Dedifferentiated amniotic fluid mesenchymal stem cell (primary cell): ENCODE data around the gene NUMB.
"Not testable (repeated sequence)": the region's sequence is repeated elsewhere in the genome, so short reads cannot be mapped to it uniquely, and the experiment has no call there.

Experiments
- DNase-seq: peaks from one replicate; pipeline ENCODE4 v3.0.0-alpha.2; 2016; ENCODE audit errors: extremely low spot score

Gene NUMB

DNA sequence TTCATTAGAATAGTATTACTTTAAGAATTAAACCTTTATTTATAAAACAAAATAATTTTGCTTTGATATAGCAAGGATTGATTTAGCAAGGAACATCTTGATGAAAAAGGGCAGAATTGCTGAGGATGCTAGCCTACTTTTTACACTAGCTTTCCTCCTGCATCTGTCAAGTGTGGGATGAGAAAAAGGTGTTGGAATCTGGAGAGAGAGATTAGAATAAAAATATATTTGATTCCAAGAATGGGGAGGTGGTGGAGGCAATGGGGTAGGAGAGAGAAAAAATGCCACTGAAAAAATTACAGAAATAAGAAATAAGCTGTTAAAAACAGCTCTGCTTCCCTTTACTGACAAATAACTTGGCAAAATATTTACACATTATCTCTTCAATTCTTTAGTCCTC is 98.9 kb downstream of the NUMB start:
- DNase-seq: no peak

DNA sequence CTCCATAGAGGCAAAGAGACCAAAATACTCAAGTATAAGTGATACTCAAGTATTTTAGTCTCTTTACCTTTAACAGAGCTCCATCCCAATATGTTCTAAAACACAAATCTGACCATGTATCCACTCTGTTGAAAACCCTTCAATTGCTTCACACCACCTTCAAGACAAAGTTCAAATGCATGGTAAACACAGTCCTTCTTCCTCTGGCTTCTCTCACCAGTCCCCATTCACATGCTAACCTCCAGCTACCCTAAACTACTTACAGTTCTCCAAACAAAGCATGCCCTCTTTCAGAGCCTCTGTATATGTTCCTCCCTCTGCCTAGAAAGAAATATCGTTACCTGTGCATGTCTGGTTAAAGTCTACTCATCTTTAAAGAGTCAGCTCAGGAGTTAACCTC is 100.2 kb downstream of the NUMB start:
- no peak for DNase-seq

DNA sequence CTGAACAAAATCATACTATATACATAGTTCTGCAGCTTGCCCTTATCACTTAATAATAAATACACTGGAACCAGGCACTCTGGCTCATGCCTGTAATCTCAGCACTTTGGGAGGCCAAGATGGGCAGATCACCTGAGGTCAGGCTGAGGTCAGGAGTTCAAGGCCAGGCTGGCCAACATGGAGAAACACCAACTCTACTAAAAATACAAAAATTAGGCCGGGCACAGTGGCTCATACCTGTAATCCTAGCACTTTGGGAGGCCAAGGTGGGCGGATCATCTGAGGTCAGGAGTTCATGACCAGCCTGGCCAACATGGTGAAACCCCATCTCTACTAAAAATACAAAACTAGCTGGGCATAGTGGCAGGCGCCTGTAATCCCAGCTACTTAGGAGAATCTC is 109.3 kb downstream of the NUMB start:
- not testable (repeated sequence) for DNase-seq

DNA sequence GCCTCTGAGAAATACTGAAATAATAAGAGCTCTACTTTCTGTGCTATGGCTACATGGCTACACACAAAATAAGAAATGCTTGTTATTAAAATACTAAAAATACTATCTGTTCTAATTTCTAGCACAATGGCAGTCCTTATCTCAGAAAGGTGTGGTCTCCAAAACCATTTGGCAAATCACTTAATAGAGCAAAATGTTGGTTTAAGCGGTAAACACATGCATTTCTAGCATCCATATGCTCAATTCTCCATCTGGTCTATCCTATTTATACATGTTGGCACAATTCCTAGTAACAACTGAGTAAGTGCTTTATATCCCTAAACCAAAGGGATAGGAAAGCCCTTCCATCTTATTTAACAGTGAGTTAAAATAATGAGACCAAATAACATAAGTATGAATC is 114.0 kb downstream of the NUMB start:
- no peak for DNase-seq

DNA sequence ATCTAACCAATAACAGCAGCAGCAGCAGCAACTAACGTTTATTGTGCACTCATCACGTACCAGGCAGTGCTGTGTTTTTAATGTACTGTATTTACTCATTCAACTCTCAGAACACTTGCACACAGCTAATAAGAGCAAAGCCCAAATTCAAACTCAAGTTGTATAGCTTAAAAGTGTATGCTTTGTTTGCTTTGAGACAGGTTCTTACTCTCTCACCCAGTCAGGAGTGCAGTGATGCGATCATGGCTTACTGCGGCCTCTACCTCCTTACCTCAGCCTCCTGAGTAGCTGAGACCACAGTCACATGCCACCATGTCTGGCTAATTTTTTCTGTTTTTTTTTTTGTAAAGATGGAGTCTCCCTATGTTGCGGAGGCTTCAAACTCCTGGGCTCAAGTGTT is 115.7 kb downstream of the NUMB start:
- no peak for DNase-seq

DNA sequence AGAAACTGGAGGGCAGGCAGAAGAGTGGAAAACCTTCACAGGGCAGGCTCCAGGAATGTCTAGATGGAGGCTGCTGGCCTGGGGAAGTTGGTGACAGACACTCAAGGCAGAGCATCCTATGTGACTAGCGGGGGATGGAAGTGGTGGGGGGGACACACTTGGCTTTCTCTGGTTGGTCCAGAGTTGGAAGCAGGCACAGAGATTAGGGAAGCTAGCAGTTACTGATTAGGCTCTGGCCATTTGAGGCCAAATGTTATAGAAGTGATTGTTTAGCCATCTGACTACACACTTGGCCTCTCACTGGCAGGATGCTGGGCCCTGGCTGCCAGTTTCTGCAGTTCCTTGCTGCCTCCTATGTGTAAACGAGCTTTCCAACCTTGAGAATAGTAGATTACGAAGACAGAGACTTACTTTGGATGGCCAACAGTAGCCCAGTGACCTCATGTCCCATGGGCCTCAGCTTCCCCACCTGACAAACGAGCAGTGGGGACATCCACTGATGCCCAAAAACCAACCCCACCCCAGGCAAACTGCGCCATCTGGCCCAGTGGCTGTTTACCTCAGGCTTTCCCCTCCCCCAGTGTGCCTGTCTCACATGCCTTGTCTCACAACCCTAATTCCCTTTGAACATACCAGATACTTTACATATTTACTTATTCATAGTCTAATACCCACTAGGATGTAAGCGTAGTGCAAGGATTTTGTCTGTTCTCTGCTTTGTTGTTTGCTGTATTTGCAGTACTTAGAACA is 118.3 kb downstream of the NUMB start:
- no peak for DNase-seq

DNA sequence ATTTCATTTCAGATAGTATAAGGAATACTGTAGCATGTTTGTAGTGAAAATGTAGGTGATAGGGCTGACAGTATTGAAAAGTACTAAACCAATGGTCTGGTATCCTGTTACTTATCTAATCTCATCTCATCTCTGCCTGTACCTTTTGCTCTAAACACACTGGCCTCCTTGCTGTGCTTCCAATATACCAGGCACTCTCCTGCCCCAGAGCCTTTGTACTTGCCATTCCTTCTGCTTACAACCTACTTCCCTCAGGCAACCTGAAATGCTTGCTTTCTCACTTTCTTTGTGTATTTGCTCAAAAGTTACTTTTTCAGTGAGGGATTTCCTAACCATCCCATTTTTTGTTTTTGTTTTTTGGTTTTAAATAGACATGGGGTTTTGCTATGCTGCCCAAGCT is 119.1 kb downstream of the NUMB start:
- DNase-seq: no peak

DNA sequence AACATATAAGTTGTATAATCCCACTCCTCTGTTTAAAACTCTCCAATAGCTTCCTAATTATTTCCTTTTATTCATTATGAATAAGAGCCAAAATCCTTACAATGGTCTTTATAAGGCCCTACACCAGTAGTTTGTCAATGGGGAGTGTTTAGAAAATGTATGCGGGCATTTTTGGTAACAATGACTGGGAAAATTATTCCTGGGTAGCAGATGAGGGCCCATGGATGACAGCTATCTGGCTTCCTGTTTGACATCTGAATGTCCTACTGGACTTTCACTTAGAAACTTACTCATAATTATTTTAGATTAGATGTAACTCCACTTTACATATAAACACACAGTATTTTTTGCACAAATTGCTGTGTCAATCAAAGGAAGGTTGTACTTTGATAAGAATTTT is 119.8 kb downstream of the NUMB start:
- DNase-seq: no peak

DNA sequence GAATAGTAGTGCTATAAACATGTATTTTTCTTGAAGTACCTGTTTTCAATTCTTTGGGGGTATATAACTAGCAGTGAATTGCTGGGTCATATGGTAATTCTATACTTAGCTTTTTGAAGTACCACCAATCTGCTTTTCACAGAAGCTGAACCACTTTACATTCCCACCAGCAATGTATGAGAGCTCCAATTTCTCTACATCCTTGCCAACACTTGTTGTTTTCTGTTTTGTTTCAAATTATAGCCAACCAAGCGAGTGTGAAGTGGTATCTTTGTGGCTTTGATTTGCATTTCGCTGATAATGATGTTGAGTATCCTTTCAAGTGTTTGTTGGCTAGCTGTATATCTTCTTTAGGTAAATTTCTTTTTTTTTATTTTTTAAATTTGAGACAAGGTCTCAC is 125.3 kb downstream of the NUMB start:
- no peak for DNase-seq

DNA sequence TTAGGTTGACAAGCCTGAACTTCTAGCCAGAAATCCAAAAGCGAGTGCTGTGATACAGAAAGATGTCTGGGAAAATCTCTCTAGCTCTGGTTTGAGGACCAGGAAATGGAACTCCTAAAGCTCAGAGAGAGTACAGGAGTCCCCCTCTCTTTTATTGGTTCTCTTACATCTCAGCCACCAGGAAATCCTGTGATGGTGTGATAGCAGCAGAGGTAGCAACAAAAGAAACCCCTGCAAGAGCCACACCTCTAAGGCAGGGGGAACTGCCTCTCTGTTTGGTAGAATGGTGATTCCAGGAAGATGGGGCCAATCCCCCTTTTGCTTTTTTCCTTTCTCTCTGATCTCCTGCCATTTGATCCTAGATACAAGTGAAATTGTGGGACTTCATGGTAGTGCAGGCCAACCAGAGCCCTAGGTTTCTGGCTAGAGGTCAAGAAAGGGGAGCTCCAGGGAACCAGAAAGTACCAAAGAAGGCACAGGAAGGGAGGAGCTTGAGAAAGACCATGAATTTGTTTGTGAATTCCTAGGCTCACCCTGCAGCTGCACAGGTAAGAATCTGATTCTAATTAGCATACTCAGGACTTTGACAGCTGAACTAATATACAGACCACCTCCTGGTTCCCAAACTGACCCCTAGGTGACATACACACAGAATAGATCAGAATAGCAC is 132.6 kb downstream of the NUMB start:
- DNase-seq: no peak

DNA sequence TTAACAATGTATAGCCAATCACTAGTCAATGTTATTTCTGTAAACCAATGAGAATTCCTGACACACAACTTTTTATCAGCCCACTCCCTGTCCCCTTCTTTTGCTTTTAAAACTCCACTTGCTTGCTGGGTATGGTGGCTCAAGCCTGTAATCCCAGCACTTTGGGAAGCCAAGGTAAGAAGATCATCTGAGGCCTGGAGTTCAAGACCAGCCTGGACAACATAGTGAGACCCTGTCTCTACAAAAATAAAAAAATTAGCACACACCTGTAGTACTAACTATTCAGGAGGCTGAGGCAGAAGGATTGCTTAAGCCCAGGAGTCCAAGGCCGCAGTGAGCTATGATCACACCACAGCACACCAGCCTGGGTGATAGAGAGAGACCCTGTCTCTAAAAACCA is 133.3 kb downstream of the NUMB start:
- no peak for DNase-seq

DNA sequence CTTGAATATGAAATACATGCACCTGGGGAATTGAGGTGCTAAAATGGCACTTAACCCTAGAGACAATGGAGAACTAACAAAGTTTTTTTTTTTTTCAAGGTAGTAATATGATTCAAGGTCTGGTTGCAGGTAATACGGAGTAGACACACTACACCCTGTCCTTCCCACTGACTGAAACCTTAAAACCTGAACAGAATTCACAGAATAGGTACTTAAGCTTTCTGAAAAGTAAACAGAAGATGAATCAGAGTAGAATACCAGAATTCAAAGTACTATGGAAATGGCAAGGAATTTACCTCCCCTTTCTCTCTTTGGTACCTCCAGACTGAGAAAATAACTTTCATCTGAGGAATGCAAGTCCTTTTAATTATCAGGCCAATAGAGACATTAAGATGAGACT is 133.8 kb downstream of the NUMB start:
- no peak for DNase-seq

DNA sequence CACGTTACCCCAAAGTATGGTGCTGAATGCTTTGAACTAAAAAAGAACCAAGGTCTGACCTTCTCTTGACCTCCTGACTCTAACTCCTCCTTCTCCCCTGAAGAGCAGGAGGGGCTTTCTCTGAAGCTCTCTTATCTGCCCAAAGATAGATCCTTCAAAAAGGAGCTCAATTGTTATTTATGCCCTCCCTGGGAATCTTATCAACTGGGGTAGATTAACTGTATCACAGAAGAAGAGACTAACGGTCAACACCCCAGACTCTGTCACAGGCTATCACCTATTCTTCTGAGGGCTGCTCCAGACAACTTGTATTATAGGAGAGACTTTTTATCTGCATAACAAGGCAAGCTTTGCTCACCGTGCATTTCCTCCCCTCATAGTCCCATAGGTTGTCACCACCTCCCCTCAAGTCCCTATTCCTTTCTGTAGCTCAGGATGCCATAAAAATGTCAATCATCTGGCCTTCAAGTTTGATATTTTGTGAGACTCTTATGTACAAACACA is 134.4 kb downstream of the NUMB start:
- no peak for DNase-seq

DNA sequence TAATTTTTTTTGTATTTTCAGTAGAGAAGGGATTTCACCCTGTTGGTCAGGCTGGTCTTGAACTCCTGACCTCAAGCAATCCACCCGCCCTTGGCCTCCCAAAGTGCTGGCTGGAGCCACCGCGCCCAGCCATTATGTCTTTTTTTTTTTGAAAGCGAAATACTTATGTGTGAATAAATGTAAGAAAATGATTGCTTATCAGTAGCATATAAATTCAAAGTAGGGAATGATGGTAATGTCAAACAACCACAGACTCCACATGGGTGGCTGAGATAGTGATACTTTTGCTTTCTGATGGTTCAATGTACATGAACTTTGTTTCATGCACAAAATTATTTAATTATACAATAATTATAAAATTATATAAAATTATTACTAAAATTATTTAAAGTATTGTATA is 145.2 kb downstream of the NUMB start:
- no peak for DNase-seq

DNA sequence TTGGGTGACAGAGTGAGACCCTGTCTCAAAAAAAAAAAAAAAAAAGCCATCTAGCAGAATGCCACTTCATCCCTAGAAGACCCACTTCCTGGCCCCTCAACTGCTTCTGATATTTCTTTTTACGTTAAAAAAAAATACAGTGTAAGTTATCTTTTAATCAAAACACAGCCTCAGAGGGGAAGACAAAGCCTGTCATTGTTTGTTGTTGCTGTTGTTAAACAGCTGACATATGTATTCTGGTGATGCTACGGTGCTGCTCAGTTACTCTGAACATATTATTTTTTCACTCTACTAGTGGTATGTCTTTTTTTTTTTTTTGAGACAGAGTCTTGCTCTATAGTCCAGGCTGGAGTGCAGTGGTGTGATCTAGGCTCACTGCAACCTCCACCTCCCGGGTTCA is 145.7 kb downstream of the NUMB start:
- no peak for DNase-seq

DNA sequence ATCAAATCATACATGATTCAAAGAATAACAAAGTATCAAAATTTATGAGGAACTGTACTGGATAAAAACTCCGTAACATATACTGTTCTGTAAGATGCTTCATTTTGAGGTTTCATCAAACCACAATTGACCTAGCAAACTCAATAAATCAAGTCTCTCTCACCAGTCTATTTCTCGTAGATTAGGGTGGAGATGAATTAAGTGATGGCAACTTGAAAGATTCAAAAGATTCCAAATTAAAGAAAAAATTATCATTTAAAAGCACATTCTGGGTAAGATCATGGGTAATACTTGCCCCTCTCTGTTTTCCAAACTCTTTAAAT is 146.7 kb downstream of the NUMB start:
- DNase-seq: no peak

DNA sequence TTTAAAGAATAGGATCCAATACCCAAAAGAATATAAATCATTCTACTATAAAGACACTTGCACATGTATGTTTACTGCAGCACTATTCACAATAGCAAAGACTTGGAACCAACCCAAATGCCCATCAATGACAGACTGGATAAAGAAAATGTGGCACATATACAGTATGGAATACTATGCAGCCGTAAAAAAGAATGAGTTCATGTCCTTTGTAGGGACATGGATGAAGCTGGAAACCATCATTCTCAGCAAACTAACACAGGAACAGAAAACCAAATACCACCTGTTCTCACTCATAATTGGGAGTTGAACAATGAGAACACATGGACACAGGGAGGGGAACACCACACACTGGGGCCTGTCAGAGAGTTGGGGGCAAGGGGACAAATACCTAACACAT is 149.1 kb downstream of the NUMB start:
- DNase-seq: not testable (repeated sequence)

DNA sequence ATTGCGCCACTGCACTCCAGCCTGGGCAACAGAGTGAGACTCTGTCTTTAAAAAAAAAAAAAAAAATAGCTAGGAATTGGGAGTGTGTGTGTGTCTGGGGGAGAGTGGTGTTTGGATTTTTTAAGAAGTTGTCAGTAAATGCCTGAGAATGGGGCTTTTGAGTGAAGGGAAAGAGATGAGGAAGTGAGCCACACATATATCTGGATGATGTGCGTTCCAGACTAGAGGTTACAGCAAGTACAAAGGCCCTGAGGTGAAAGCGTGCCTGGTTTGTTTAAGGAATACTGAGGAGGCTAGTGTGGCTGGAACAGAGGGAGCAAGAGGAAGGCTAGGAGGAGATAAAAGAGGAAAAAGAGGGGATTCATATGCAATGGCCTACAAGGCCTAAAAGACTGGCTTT is 151.1 kb downstream of the NUMB start:
- DNase-seq: no peak

DNA sequence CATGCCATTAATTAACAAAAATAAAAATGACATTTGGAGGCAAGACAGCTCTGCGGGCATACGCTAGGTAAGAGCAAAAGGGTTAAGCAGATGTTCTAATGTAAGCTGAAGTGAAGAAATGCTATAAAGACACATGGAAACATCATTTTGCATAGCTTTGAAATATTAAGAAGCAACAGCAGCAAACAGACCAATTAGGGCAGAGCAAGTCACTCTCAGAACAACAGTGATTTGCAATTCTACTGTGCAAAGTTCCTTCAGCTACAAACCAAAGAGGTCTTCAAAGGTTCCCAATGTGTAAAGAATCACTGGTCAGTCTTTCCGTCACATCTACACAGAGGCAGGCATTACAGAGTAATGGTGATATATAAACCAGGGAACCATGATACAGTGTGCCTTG is 152.8 kb downstream of the NUMB start:
- DNase-seq: no peak

DNA sequence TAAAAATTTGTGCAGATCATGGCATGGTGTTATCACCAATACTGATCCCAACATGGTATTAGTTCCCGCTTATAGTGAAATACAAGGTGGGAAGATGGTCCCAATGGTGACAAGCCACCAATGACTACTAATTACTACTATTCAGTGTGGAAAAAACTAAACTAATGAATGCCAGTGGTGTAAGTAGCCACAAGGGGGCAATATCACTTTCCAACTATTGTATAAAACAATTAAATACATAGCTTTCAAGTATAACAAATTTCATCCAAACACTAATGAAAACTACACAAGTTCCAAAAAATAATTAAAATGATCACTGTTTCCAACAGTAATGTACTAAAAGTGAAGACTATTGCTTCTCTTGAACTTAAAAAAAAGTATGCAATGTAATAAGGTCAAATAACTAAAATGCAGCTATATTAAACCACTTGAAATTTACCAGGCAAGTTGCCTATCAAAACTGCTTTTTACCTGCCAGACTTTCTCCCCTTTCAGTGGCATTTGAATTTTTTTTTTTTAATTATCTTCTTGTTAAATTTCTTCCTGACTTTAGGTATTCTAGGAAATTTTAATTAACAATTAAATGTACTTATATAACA is 163.0 kb downstream of the NUMB start:
- peak; percentile 67 for DNase-seq

DNA sequence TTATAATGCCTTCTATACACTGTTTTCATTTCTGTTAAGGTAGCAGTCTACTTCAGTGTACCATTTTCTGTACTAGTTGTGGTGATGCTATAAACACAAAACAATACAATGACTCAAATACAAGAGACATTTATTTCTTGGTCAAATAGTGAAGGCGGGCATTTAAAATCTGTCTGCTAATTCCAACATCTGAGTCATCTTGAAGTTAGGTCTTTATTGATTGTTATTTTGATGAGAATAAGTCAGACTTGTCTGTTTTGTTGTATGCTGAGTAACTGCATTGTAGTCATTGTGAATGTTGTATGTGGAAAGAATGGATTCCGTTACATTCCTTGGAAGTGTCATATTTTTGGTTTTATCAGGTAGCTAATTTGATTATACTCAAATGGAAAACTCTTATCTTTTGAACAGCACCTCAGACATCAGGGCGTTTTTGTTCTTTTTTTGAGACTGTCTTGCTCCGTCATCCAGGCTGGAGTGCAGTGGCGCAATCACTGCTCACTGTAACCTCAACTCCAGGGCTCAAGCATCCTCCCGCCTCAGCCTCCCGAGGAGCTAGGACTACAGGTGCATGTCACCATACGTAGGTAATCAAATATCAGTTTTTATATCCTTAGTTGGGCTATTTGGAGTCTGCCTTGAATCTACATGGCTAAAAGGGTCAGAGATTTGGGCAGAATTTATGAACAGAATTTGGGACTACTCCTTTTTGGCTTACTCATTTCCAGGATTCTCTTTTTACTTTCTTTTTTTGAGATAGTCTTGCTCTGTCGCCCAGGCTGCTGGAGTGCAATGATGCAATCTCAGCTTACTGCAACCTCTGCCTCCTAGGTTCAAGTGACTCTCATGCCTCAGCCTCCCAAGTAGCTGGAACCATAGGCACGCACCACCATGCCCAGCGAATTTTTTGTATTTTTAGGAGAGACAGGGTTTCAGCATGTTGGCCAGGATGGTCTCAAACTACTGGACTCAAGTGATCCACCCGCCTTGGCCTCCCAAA is 164.3 kb downstream of the NUMB start:
- DNase-seq: no peak

DNA sequence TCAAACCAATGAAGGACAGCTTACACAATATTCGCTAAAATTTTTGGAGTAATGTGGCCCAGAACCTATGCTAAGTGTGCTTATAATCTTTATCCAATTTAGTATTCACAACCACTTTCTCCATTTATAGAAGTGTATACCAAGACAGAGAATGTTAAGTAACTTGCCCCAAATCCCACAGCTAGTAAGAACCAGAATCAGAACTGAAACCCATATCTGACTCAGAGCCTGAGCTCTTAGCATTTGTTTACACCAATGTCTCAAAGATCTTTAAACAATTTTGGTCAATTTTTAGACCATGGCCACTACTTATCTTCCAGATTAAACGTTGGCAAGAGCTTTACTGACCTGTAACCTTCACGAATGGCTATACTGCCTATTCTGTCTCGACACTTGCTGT is 168.1 kb downstream of the NUMB start:
- no peak for DNase-seq
